Left kidney (tissue), 8 donors: ENCODE measurements around the gene TESK1. TPM values are rescaled to one million over a fixed set of nuclear protein-coding genes. Genes with fewer than 3 reads are reported as not detected.

ENCODE experiments used
- DNase-seq: peaks from one replicate; pipeline ENCODE4 v3.0.0-alpha.2; 2013
- long read RNA-seq, 8 donors: transcript quantifications; one replicate each; lab custom pipeline, GENCODE V29; 2026
- polyA plus RNA-seq: library from polyadenylated mRNA; unstranded; fragments of 120-200 nt; gene quantifications from one replicate; pipeline ENCODE4 v1.2.1, GENCODE V29; 2013; ENCODE audit not compliant: insufficient read length

TESK1 gene, protein sequence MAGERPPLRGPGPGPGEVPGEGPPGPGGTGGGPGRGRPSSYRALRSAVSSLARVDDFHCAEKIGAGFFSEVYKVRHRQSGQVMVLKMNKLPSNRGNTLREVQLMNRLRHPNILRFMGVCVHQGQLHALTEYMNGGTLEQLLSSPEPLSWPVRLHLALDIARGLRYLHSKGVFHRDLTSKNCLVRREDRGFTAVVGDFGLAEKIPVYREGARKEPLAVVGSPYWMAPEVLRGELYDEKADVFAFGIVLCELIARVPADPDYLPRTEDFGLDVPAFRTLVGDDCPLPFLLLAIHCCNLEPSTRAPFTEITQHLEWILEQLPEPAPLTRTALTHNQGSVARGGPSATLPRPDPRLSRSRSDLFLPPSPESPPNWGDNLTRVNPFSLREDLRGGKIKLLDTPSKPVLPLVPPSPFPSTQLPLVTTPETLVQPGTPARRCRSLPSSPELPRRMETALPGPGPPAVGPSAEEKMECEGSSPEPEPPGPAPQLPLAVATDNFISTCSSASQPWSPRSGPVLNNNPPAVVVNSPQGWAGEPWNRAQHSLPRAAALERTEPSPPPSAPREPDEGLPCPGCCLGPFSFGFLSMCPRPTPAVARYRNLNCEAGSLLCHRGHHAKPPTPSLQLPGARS
- 39.3 TPM for polyA plus RNA-seq
- long read RNA-seq, donor 1, transcript TESK1-201 (10 exons, 2,421 nt), result major isoform, 10 of 63 reads
- long read RNA-seq, donor 1, partial matches to known transcripts, result 50 of 63 reads
- long read RNA-seq, donor 1, other reads (novel, unspliced or antisense), result 0 of 63 reads
- long read RNA-seq, donor 2, transcript TESK1-201 (10 exons, 2,421 nt), result major isoform, 10 of 47 reads
- long read RNA-seq, donor 2, partial matches to known transcripts, result 34 of 47 reads
- long read RNA-seq, donor 2, other reads (novel, unspliced or antisense), result 0 of 47 reads
- long read RNA-seq, donor 3, transcript TESK1-201 (10 exons, 2,421 nt), result major isoform, 5 of 12 reads
- long read RNA-seq, donor 3, partial matches to known transcripts, result 6 of 12 reads
- long read RNA-seq, donor 3, other reads (novel, unspliced or antisense), result 0 of 12 reads
- long read RNA-seq, donor 4, partial matches to known transcripts, result 0 of 2 reads
- long read RNA-seq, donor 4, other reads (novel, unspliced or antisense), result 0 of 2 reads
- long read RNA-seq, donor 5, transcript TESK1-201 (10 exons, 2,421 nt), result major isoform, 16 of 25 reads
- long read RNA-seq, donor 5, partial matches to known transcripts, result 8 of 25 reads
- long read RNA-seq, donor 5, other reads (novel, unspliced or antisense), result 0 of 25 reads
- long read RNA-seq, donor 6, transcript TESK1-201 (10 exons, 2,421 nt), result major isoform, 11 of 32 reads
- long read RNA-seq, donor 6, partial matches to known transcripts, result 21 of 32 reads
- long read RNA-seq, donor 6, other reads (novel, unspliced or antisense), result 0 of 32 reads
- long read RNA-seq, donor 7, transcript TESK1-201 (10 exons, 2,421 nt), result major isoform, 16 of 46 reads
- long read RNA-seq, donor 7, partial matches to known transcripts, result 29 of 46 reads
- long read RNA-seq, donor 7, other reads (novel, unspliced or antisense), result 0 of 46 reads
- long read RNA-seq, donor 8, partial matches to known transcripts, result 6 of 13 reads
- long read RNA-seq, donor 8, other reads (novel, unspliced or antisense), result 0 of 13 reads

DNA sequence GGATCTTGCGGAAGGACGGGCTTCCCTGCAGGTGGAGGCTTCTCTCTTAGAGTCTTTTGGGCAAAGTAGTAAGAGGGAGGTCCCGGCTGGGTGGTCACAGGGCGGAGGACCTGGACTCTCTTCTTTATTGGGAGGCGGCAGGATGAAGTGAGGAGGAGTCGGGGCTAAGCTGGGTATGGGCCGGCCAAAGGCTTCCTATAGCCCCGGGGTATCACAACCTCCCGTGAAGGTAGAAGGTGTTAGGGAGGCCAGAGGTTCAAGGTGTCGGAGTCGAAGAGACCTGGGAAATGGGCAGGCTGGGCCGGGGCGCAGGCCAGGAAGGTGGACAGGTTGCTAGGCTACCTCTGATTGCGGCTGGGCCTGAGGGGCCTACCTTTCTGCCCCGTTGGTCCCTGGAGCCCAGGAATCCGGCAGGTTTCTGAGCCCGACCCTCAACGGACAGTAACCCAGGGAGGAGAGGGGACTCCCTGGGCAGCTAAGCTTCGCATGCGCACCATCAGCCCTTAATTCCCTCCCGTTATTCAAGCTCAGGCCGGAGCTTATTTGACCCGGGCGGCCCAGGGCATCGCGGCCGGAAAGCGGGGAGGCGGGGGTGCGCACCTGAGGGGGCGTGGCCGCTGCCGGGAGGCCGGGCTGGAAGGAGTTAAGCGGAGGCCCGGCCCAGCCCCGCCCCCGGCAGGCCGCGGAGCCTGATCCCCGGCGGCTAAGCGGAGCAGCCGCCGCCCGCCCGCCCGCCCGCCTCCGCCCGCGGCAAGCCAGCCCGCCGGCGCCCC lies at the start of gene TESK1:
TESK1 (plus strand) TSS at position 685 of the 773 bp plus-strand sequence. CDS start 358 bp downstream, outside the sequence.
- peak; percentile 60 for DNase-seq

DNA sequence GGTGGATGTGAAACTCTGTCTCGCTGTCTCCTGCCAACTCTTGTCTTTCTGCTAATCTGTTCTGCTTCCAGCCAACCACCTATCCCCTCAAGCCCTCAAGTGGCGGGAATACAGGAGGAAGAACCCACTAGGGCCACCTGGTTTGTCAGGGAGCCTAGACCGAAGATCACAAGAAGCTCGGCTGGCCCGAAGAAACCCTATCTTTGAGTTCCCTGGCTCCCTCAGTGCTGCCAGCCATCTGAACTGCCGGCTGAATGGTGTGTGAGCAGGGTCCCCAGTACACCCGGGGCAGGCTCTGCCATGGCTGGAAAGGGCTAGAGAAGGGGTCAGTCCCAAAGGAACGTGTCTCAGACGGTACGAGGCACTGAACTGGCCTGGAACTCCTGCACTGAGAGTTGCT lies 49.2 kb upstream of the TESK1 start:
- DNase-seq, result no peak

DNA sequence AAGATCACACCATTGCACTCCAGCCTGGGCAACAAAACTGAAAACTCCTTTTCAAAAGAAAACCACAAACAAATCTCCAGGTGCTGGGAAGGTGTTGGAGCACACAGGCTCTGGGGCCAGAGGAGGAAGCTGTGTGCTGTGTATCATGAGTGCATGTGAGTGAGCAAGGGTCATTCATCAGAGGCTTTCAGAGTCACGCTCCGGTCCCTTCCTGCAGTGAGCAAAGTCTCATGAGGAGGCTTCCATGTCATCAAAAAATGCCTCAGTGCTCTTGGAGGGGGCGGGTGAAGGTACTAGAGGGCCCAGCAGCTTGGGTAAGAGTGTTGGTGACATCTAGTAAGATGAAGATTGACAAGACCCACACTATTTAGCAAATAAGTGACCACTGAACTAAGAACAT lies 48.3 kb upstream of the TESK1 start:
- DNase-seq, result no peak

DNA sequence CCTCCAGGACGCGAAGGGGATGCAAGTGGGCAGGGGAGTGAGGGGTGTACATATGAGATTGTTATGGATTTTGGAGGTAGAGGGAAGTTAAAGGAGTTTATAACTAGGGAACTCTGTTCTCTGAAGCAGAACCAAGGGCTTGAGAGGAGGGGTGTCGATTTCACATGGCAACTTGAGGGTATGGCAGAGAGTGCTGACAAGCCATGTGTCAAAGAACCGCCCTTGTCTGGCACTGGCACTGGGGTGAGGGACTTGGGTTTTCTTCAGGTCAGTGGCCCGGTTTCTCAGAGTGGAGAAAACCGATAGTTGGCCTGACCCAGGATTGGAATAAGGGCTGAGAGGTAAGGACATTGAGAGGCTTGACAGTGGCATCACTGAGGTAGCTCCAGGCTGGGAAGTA lies 47.7 kb upstream of the TESK1 start:
- no peak for DNase-seq

DNA sequence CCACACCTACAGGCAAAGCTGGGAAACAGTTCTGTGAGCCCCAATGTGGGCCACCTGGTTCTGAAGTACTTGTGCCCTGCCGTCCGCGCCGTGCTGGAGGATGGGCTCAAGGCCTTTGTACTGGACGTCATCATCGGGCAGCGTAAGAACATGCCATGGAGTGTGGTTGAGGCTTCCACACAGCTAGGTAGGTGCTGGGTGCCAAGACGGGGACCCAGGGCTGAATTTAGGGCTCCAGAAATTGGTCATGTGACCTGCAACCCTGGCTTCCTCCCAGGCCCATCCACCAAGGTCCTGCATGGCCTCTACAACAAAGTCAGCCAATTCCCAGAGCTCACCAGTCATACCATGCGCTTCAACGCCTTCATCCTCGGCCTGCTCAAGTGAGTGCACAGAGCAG lies 46.9 kb upstream of the TESK1 start:
- no peak for DNase-seq

DNA sequence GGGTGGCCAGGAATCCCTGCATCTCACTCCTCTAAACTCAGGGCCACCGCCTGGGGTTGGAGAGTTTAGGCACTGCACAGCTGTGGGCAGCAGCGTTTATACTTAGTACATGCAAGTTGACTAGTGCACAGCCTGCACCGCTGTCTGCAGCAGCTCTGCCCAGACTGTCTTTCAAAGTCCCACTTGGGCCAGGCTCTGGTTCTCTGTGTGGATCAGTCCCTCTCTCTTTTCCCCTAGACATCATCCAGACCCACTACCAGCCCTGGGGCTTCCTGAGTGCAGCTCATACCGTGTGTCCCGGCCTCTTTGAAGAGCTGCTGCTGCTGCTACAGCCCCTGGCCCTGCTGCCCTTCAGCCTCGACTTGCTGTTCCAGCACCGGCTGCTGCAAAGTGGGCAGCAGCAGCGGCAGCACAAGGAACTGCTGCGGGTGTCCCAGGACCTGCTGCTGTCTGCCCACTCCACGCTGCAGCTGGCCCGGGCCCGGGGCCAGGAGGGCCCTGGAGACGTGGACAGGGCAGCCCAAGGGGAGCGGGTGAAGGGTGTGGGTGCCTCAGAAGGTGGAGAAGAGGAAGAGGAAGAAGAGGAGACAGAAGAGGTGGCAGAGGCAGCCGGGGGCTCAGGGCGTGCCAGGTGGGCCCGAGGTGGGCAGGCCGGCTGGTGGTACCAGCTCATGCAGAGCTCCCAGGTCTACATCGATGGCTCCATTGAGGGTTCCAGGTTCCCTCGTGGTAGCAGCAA lies 45.1 kb upstream of the TESK1 start:
- DNase-seq, result no peak

DNA sequence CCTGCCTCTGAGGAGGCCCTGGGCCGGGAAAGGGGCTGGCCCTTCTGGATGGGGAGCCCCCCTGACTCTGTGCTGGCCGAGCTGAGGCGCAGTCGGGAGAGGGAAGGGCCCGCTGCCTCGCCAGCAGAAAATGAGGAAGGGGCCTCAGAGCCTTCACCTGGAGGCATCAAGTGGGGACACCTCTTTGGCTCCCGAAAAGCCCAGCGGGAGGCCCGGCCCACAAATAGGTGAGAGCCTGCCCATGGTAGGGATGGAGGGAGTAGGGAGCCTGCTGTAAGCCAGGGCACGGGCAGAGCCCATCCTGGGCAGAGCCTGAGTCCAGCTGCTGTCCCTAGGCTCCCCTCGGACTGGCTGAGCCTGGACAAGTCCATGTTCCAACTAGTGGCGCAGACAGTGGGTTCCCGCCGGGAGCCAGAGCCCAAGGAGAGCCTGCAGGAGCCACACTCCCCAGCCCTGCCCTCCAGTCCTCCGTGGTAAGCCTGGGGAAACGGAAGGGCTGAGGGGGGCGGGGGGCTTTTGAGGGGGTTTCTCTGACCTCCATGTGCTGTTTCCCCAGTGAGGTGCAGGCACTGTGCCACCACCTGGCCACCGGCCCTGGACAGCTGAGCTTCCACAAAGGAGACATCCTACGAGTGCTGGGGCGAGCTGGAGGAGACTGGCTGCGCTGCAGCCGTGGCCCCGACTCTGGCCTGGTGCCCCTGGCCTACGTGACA lies 44.3 kb upstream of the TESK1 start:
- DNase-seq, result no peak

DNA sequence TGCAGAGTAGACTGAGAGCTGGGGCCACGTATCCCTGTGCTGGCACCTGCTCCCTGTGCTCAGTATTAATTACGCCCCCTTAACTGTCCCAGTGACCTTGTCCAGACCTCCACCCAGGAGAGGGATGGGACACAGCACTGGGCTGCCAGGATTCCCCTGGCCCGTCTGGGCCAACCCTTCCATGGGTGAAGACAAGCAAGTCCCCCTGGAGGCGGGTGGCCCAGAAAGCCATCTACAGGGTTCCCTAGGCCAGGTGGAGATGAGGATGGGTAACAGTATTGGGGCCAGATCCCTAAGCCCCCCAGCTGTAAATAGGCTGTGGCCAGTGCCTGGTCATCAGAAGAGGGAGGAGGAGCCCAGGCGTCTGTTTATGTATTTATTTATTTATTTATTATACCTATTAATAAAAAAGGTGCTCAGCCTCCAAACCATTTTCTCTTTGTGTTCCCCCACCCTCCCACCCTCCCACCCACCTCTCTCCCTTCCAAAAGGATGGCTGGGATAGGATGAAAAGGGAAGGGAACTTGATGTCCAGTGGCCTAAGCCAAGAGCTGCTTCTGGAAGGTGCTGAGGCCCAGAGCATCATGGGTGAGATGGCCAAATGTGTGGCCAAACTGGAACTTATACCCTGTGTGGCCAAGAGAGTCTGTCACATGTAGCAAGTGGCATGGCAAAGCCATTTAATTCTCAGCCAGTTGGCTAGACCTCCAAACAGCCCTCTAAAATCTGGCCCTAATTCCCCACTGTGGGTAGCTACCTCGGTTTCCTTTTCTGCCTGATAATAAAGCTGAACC lies 43.4 kb upstream of the TESK1 start:
- no peak for DNase-seq

DNA sequence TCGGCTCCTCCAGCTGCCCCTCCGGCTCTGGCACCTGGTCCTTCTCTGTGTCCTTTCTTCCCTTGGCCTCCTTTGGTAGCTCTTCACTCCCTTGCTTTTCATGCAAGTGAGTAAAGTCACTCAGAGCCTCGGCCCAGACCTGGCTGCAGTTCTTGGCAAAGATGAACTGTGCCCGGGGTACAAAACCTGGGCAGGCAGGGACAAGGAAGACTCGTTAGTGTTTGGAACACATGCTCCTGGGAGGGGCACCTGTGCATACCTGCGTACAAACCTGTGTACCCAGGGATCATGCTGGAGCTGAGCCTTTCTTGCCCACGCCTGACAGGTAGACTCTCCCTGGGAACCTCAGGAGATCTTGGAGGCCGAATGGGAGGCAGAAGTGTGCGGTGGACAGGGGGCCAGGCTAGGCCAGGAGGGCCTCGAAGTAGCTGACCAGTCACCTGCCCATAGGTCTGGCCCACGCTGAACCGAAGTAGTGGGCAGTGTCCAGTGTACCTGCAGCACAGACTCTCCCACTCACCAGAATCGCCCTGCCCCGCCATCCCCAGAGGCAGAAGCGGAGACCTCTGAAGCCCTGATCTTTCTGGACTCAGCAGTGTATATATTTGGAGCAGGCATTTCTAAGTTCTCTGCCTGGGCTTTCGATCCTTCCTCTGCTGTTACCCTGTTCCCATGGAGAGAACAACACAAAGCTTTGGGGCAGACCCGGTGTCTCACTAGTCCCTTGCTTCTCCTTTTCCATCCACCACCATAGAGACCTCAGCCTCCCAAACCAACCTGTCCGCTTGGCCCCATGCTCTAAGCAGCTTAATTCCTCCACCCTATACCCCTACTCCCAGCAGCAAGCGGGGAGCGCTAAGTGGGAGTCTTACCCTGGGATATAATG lies 41.9 kb upstream of the TESK1 start:
- no peak for DNase-seq

DNA sequence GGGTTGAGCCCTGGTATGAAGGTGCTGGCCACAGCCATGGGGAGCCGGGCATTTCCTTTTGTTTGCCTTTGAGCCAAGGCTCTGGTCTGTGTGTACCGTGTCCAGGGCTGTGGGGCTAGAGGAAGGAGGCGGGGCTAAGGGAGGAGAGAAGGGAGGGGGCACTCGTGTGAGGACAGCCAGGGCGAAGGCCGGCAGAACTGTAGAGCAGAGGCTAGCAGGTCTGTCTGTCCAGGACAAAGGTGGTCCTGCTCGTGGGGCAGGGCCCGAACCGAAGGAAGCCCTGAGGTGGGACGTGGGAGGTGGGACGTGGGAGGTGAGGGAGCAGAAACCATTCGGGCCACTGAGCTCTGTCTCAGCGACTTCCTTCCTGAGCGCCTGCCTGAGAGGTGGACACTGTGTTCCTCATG lies 41.3 kb upstream of the TESK1 start:
- DNase-seq, result peak; percentile 45

DNA sequence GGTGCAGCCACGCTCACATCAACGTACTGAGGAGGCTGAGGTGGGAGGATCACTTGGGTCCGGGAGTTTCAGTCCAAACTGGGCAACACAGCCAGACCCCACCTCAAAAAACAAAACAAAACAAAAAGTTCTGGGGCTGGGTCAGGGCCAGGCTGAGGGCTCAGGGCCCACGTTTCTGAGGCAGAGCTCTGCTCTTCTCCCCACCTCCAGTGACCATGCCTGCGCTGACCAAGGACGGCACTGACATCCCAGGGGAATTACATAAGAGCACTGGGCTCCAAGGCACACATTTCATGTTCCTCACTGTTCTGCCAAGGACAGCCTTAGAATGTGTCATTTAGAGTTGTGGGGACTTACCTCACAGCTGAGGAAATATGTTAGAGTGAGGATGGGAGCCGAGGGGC lies 40.4 kb upstream of the TESK1 start:
- DNase-seq, result no peak

DNA sequence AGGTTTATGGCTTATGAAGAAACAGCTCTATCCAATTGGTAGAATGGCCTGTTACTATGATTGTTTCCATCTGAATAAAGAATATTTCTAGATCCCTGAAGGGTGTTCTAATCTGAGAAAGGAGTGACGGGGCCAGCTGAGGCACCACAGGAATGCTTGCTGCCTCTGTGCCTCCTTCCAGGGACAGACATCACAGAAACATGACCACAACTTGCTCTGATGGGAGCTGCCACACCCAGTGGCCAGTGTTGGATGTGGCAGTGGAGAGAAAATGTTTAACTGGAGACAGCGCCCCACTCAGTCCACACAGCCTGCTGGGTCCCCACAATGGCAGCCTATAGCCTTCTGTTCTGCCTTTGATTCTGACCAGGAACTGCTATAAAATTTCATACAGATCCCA lies 38.6 kb upstream of the TESK1 start:
- no peak for DNase-seq

DNA sequence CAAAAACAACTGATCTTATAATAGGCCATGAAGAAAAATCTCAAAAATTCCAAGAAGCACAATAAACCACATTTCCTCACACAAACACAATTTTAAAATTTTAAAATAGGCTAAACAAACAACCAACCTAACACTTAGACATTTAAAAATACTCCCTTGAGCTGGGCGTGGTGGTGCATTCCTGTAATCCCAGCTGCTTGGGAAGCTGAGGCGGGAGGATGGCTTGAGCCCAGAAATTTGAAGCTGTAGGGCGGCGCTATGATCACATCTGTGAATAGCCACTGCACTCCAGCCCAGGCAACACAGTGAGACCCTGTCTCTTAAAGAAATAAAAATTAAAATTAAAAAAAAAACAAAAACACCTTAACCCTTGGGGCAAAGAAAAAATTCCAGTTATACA lies 36.9 kb upstream of the TESK1 start:
- DNase-seq, result no peak

DNA sequence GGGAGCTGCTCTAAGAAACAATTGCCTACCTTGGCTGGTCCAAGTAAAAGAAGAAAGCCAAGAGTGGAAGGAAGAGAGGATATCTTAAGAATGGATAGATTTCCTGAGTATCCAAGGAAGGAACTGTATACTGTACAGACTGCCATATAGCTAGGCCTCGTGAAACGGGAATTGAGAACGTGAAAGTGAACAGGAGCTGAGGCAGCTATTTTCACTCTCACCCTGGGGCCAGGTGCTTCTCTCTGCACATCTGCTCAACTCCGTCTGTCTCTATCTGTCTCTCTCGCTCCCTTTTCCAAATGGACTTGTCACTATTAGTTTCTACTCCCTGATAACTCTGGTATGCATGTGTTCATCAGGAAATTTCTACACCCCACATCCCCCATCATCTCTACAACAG lies 35.9 kb upstream of the TESK1 start:
- no peak for DNase-seq

DNA sequence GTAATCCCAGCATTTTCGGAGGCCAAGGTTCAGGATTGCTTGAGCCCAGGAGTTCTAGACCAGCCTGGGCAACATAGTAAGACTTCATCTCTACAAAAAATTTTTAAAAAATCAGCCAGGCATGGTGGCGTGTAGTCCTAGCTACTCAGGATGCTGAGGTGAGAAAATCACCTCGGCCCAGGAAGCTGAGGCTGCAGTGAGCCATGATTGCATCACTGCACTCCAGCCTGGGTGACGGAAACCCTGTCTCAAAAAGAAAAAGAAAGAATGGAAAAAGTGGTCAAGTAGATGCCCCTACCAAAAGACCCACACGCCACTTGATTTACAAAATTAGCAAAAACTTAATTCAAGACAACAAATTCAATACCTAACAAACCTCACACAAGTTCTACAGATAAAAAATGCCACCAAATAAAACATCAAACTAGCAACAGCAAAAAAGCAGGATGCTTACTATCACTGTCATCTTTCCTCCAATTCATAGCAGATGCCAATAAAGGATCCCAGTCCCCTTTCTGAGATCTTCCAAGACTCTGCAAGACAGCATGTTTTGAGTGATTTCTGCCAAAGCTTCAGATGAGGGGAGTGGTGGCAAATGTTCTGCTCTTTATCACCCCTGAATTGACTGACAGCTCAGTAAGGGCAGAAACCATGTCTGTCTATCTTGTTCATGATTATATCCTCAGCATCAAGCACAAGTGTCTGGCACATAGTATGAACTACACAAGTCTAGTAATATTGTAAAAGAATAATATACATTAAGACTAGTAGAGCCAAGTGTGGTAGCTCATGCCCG lies 34.2 kb upstream of the TESK1 start:
- no peak for DNase-seq

DNA sequence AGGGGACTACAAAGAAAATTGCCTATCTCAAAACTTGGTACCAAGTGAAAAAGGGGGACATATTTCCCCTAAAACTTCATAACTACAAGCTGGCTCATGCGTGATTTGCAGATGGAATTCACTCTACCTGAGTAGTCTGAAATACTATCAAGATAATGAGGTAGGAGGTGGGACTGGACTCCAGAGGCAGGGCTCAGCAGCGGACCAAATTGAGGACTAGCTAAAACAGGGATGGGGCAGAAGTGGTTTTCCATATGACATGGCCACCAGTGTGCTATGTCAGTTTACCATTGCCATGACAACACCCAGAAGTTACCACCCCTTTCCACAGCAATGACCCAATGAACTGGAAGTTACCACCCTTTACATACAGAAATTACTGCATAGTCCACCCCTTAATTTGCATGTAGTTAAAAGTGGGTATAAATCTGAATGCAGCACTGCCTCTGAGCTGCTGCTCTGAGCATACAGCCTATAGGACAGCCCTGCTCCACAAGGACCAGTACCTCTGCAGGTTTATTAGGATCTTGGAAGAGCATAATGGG lies 30.4 kb upstream of the TESK1 start:
- DNase-seq, result no peak
